A204.1 (cell line): ENCODE measurements around the gene TRIM59.

ENCODE experiments used
- FAIRE-seq: peaks from 2 replicates; lab custom pipeline; 2012; peaks lifted over from hg19 to GRCh38; lab: Jason Lieb, UNC

Gene TRIM59

DNA sequence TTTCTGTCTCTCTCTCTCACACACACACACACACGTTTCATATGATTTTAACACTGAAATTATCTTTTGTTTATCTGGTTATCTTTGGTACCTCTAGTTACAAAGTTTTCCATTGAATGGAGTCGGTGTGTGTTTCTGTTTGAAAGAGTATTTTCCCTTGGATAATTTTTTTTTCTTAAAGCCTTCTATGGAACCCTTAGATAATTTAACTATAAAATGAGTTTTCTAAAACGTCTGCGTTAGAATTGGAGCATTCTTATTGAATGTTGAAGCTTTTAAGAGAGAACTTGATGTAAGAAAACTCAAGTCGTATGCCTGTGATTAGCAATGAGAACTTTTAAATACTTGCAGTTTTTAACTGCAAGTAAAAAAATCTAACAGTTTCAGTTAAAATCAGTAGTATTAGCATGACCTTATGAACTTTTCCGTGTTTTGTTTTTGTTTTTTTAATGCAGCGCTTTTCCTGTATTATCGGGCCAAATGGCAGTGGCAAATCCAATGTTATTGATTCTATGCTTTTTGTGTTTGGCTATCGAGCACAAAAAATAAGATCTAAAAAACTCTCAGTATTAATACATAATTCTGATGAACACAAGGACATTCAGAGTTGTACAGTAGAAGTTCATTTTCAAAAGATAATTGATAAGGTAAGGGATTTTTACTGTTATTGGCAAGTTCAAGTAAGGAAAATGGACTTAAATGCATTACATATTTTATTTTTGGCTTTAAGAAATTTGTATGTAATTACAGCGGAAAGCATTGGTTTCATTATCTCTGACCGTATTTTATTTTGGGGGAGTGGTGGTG, 47.2 kb downstream of the TRIM59 start:
- no peak for FAIRE-seq

DNA sequence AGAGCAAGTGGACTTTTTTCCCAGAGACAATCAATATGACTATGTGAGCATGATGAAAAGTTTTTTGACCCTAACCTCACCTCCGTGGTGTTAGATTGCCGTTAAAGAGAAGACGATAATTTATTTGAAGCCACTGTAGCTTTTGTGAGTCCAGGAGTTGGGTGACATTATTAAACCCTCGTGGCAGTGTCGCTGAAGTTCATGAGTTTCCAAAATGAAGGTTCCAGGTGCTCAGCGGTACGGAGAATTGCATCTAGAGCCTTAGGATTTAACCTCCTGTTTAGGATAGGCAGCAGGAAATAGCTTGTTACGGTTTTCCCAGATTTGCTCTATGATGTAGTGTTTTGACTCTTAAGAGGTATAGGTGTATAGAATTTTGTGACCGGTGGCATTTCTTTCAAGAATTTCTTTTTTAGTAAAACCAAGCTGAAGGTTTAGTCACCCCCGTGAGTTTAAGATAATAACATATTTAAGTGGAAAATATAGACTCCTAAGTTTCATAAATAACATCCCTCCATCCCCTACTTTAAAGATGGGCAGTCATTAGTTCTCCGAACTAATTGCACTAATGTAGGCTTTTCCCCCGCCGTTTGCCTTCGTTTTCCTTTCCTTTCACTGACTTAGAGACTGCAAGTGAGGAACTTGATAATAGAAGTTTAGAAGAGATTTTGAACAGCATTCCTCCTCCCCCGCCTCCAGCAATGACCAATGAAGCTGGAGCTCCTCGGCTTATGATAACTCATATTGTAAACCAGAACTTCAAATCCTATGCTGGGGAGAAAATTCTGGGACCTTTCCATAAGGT, 48.1 kb downstream of the TRIM59 start:
- peak; percentile 49 for FAIRE-seq

DNA sequence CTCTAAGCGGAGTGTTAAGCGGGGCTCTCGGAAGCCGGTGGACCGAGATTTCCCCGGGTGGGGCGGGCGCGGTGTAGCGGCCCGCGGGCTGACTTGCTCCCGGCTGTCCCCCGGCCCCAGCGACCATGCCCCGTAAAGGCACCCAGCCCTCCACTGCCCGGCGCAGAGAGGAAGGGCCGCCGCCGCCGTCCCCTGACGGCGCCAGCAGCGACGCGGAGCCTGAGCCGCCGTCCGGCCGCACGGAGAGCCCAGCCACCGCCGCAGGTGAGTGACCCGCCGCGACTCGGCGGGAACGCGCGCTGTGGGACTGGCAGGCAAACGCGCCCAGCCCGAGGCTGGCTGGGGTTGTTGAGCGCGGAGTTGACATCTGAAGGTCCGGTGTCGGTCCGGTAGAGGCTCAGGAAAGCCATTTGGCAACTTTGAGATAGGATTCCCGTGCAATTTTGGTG, 48.9 kb downstream of the TRIM59 start:
- no peak for FAIRE-seq

DNA sequence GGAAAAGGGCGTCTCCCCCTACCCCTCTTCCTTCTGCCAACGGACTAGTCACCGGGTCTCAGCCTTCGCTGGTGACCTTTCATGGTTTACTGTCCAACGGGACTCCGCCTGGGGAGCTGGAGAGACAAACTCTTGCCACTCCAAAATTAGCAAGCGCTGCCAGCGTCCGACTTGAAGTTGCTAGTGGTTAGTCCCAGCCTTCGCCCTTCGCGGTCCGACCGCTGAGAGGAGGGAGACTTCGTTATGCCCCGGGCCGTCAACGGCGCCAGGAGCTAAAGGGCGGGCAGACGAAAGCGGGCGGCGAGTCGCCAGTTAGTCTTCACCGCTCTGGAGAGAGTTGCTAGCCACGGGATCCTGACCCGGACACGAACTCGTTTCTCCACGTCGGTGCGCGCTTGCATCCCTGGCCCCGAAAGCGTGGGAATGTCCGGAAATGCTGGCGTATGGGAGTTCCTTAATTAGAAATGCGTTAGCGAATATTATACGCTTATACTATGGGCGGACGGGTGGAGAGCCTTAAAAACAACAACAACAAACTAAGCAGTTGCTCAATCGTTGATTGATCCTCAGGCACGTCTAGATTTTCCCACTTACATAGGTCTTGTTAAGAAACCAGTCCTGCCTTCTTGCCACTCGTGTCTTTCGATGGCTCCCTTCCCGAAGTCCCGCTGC, 49.4 kb downstream of the TRIM59 start:
- no peak for FAIRE-seq

DNA sequence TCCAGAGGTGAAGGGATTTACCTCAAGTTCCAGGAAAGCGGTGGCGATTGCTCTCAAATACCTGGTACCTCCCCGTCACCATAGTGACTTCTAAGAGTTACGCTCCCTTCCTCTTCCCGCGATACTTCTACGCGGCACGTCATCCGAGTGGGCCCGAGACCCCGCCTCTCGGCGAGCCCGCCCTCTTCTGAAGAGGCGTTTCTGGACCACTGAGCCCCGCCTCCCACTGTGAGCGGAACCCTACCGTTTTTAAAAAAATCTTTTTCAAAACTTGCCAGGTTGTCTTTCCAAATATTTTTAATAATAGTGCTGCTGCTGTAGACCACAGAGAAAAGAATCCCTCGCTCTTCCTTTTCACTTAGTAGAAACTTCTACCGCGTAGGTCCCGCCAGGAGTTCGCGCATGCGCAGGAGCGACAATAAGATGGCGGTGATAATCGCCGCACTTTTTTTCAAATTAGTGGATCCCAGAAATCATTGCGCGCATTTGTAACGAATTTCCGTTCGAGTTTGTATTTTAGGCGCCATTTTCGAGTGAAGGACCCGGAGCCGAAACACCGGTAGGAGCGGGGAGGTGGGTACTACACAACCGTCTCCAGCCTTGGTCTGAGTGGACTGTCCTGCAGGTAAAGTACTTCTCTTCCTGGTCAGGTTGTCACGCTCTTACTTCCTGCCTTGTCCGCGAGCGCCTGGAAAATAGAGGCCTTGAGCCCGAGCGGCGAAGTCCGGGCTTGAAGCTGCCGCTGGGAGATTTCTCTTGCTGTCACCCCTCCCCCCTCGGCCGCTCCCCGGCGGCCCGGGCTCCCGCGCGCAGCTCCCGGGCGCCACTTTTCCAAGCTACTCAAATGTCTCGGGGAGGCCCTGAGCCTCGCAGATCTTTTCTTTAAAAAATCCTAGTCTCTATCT, 50.2 kb downstream of the TRIM59 start, which contains the start of the genes IFT80 and SMC4:
TSS of gene IFT80 (minus strand) at position 101 of the 905 bp plus-strand sequence. CDS start 14,625 bp downstream, outside the sequence.
TSS of gene SMC4 (plus strand) at position 526 of the 905 bp plus-strand sequence. CDS start 1,177 bp downstream, outside the sequence.
- peak; percentile 96 for FAIRE-seq

DNA sequence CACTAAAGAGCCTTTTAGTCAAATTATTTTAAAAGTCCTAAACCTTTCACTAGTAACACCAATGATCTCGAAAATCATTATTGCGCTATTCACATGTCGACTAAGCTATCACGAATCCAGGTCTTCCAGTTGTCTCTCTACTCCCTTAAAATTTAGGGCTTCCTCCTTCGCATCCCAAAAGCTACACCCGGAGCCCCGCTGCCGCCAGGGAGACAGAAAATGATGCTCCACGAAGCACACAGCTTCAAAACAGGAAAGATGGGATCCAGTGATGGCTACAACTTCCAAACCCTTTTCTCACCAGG, 50.8 kb downstream of the TRIM59 start:
- no peak for FAIRE-seq

DNA sequence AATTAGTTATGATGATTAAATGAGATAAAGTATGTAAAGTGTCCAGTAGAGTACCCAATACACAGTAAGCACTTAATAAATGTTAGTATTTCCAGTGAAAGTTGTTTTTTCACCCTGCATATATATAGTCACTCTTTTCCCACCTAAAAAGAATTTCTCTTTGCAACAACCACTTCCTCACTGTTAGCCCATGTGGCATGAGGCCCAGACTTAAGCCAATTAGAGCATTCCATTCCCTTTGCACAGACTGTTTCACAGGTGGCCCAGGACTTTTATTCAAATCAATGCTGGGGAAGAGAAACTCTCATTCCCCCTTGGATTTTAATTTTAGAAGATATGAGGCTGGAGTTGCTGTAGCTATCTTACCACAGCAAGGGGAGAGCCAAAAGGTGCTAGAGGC, 54.3 kb downstream of the TRIM59 start:
- FAIRE-seq, result no peak

DNA sequence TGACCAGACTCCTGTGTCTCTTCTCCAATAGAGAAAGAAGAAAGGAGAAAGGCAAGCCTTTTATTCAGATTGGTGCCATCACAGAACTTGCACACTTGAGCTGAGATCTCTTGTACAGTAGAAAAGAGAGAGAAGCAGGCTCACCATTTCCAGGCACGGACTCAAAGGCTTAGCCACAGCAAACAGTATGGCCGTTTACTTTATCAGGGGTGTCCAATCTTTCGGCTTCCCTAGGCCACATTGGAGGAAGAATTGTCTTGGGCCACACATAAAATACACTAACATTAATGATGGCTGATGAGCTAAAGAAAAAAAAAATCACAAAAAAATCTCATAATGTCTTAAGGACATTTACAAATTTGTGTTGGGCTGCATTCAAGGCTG, 55.6 kb downstream of the TRIM59 start:
- no peak for FAIRE-seq

DNA sequence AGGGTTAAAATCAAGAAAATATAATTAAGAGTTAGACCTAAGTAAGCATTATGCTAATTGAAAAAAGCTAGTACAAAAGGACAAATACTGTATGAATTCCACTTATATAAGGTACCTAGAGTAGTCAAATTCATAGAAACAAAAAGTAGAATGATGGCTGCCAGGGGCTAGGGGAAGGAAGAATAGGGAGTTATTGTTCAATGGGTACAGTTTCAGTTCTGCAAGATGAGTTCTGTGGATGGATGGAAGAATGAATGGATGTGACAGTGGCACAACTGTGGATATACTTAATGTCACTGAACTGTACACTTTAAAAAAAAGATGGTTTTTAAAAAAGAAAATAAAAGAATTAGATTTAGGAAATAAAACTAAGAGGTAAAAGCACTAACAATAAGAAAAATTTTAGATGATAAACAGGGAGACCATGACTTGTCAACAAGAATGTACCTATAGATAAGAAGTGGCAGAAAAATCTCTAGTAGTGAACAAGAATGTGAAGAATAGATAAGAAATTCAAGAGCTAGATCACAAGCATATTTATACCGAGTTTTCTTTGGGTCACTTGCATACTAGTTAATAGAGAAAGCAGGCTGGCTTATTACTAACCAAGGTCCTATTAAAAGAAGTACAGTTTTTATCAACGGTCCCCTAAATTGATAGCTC, 56.1 kb downstream of the TRIM59 start:
- peak; percentile 34 for FAIRE-seq

DNA sequence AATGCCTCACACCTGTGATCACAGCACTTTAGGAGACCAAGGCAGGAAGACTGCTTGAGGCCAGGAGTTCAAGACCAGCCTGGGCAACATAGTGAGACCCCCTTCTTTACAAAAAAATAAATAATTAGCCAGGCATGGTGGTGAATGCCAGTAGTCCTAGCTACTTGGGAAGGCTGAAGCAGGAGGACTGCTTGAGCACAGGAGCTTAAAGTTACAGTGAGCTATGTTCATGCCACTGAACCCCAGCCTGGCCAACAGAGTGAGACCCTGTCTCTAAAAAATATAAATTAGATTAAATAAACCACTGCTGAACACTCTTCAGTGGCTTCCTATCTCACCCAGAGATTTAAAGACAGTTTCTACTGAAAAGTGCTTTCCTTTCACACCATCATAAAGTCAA, 56.8 kb downstream of the TRIM59 start:
- no peak for FAIRE-seq

DNA sequence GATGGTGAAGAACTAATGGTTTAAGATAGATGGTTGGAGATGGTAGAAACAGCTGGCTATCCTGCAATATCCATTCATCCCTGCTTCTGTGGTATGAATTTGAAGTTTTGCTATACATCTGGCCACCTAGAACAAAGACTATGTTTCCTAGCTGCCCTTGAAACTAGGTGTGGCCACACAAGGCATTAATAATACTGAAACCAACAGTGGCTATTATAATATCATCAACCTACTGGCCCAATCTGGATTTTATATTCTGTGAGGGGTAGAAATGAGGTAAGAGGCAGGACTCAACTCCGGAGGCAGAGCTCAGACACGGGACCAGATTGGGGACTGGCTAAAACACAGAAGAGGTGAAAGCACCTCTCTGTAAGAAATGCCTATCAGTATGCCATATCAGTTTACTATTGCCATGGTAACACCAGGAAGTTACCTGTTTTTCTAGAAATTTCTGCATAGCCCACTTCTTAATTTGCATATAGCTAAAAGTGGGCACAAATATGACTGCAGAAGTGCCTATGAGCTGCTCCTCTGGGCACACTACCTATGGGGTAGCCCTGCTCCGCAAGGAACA, 58.9 kb downstream of the TRIM59 start:
- FAIRE-seq, result no peak
